NB4 (cell line): ENCODE measurements around the gene PCNX3.
A peak's percentile ranks its signal among the peaks of the same experiment; 100 is the strongest.
"Not testable (repeated sequence)": the region's sequence is repeated elsewhere in the genome, so short reads cannot be mapped to it uniquely, and the experiment has no call there.

Experiments used
- DNase-seq: peaks from one replicate; pipeline ENCODE4 v3.0.0; 2010; ENCODE audit warnings: low read depth
- H3K4me3 ChIP-seq: one replicate; pipeline ENCODE4 v1.5.1; 2011; ENCODE audit warnings: mild to moderate bottlenecking, low read depth, low read length, moderate library complexity
- CTCF ChIP-seq: IDR thresholded peaks from one replicate; pipeline ENCODE4 v1.5.1; 2012; ENCODE audit warnings: low read depth, low read length
- MAX ChIP-seq: IDR thresholded peaks from 2 replicates; pipeline ENCODE4 v1.6.1; 2011; ENCODE audit warnings: low read depth, low read length
- MYC ChIP-seq: IDR thresholded peaks from 2 replicates; pipeline ENCODE4 v1.6.1; 2011; ENCODE audit warnings: low read depth, low read length
- POLR2A ChIP-seq: IDR thresholded peaks from 2 replicates; pipeline ENCODE4 v1.6.1; 2011; ENCODE audit warnings: mild to moderate bottlenecking; ENCODE audit not compliant: insufficient read length; ENCODE audit errors: extremely low read depth

The PCNX3 gene

GRCh38 chr11:65660038-65660437 lies 44.5 kb downstream of the PCNX3 start:
- DNase-seq: no peak
- TF ChIP-seq CTCF: no peak
- TF ChIP-seq MYC: no peak
- no peak for TF ChIP-seq MAX
- no peak for TF ChIP-seq POLR2A
- no peak overlapping the region for H3K4me3 ChIP-seq

- not testable (repeated sequence) for DNase-seq, H3K4me3 ChIP-seq
Observed at GRCh38 chr11:65660908-65661307, 45.3 kb downstream of the PCNX3 start.

- DNase-seq: no peak
Observed at GRCh38 chr11:65661599-65662246, 46.1 kb downstream of the PCNX3 start.

GRCh38 chr11:65662247-65662798 lies 46.7 kb downstream of the PCNX3 start:
- H3K4me3 ChIP-seq: peak overlapping the region; percentile 99
- DNase-seq: no peak
- TF ChIP-seq MAX: no peak
- TF ChIP-seq POLR2A: no peak
- TF ChIP-seq MYC: no peak
- no peak for TF ChIP-seq CTCF

More at GRCh38 chr11:65661599-65662246, 46.1 kb downstream of the PCNX3 start:
- peak overlapping the region; percentile 99 for H3K4me3 ChIP-seq
- TF ChIP-seq MYC (no peak), POLR2A (no peak), CTCF (no peak), MAX (no peak)

- peak; percentile 95 for DNase-seq
- TF ChIP-seq MYC (no peak; the same call in 1 of the 2 replicates), MAX (no peak), POLR2A (peak; percentile 54), CTCF (no peak)
- peak within 1 kb of the TSS; percentile 99 for H3K4me3 ChIP-seq
Observed at GRCh38 chr11:65662799-65663638, 47.4 kb downstream of the PCNX3 start, which contains the start of gene RELA. TSS of gene RELA (minus strand) at chr11:65662916. CDS start at chr11:65662832, 84 bp downstream.

- TF ChIP-seq MYC (no peak), POLR2A (no peak), MAX (no peak), CTCF (no peak)
- peak overlapping the region; percentile 75 for H3K4me3 ChIP-seq
- DNase-seq: no peak
Observed at GRCh38 chr11:65663639-65664200, 48.1 kb downstream of the PCNX3 start.
